NCI-H69 (cell line): ENCODE results near the gene CLEC16A.
A peak's percentile ranks its signal among the peaks of the same experiment; 100 is the strongest.

ENCODE experiments used
- DNase-seq: peaks from one replicate; lab custom pipeline; 2025; lab: John Stamatoyannopoulos, UW

The CLEC16A gene

GRCh38 chr16:11201498-11202259, 257.3 kb downstream of the CLEC16A start:
- DNase-seq: peak; percentile 58

GRCh38 chr16:11202260-11203091, 258.1 kb downstream of the CLEC16A start:
- peak; percentile 57 for DNase-seq

GRCh38 chr16:11203111-11203623, 258.8 kb downstream of the CLEC16A start:
- peak; percentile 71 for DNase-seq

- no peak for DNase-seq
These were observed 260.2 kb downstream of the CLEC16A start for GRCh38 chr16:11204513-11205047.

GRCh38 chr16:11205065-11205699, 260.8 kb downstream of the CLEC16A start:
- peak; percentile 20 for DNase-seq

- peak; percentile 35 for DNase-seq
These were observed 261.6 kb downstream of the CLEC16A start for GRCh38 chr16:11205754-11206581.

- no peak for DNase-seq
These were observed 263.3 kb downstream of the CLEC16A start for GRCh38 chr16:11207646-11208045.

- no peak for DNase-seq
These were observed 264.7 kb downstream of the CLEC16A start for GRCh38 chr16:11208916-11209665.

- no peak for DNase-seq
These were observed 265.9 kb downstream of the CLEC16A start for GRCh38 chr16:11210260-11210659.

- no peak for DNase-seq
These were observed 267.0 kb downstream of the CLEC16A start for GRCh38 chr16:11211061-11211976.

GRCh38 chr16:11211977-11212797, 267.8 kb downstream of the CLEC16A start:
- no peak for DNase-seq

- DNase-seq: peak; percentile 60
These were observed 268.4 kb downstream of the CLEC16A start for GRCh38 chr16:11212798-11213196.

GRCh38 chr16:11213373-11213772, 269.0 kb downstream of the CLEC16A start:
- DNase-seq: no peak

- no peak for DNase-seq
These were observed 269.4 kb downstream of the CLEC16A start for GRCh38 chr16:11213799-11214198.

GRCh38 chr16:11215935-11216556, 271.7 kb downstream of the CLEC16A start:
- DNase-seq: no peak

- DNase-seq: no peak
These were observed 273.6 kb downstream of the CLEC16A start for GRCh38 chr16:11217651-11218603.

GRCh38 chr16:11218604-11218962, 274.2 kb downstream of the CLEC16A start:
- peak; percentile 76 for DNase-seq
